Ureter (tissue), 1 donor: ENCODE measurements around the gene LDB1. TPM values are rescaled to one million over a fixed set of nuclear protein-coding genes. Genes with fewer than 3 reads are reported as not detected.

Experiments used
- DNase-seq: peaks from one replicate; pipeline ENCODE4 v3.0.0-alpha.2; 2020; ENCODE audit warnings: low spot score
- total RNA-seq: library from RNA; stranded (reverse); gene quantifications from one replicate; pipeline ENCODE4 v1.2.4, GENCODE V29; 2023
- donor health status: DM: yes; HTN: yes; CAD: no.

Gene LDB1
- total RNA-seq, 1 donor from 2014 or later: 82.4 TPM

GRCh38 chr10:102064503-102064867 lies 55.7 kb downstream of the LDB1 start:
- no peak for DNase-seq

GRCh38 chr10:102059987-102060386 lies 60.2 kb downstream of the LDB1 start:
- no peak for DNase-seq

Other genes with a start within 250 kb of the LDB1 start
- 26.5 TPM for gene ARMH3, start 64.2 kb downstream of the LDB1 start, total RNA-seq
- gene HPS6, start 55.0 kb downstream of the LDB1 start, total RNA-seq: 16.0 TPM
- gene PPRC1, start 12.7 kb upstream of the LDB1 start, total RNA-seq: 59.4 TPM
- 92.1 TPM for gene NOLC1, start 32.0 kb upstream of the LDB1 start, total RNA-seq
- 0.47 TPM for gene ELOVL3, start 105.9 kb upstream of the LDB1 start, total RNA-seq
- not detected for gene PITX3, start 121.1 kb upstream of the LDB1 start, total RNA-seq
- gene GBF1, start 125.2 kb upstream of the LDB1 start, total RNA-seq: 64.4 TPM